ENCODE results near the gene THBS2.

DNA sequence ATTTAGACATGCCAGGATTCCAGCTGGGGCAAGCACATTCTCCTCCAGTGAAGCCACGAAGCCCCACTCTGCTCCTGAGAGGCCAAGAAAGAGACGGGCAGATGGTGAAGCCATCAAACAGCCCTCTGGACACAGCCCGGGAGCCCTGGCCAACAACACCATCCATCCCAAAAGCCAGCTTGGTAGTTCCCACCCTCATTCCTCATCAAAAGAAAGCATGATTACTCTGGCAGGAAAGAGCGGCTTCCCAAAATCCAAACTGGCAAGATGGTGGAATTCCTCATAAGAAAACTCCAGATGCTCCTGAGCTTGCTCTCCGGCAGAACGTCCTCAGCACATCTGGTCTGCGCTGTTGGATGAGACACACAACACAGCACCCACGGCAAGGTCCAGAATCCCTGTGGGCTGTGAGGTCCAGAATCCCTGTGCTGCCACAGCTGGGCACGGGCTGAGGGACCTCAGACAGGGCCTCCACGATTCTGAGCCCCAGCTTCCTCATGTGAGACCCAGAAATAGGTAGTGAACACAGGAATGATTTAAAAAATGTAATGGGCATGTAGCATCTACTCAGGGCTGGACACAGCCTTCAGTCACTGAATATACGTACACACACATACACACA lies 52.6 kb downstream of the THBS2 start:
- TF ChIP-seq, protein P1, sequence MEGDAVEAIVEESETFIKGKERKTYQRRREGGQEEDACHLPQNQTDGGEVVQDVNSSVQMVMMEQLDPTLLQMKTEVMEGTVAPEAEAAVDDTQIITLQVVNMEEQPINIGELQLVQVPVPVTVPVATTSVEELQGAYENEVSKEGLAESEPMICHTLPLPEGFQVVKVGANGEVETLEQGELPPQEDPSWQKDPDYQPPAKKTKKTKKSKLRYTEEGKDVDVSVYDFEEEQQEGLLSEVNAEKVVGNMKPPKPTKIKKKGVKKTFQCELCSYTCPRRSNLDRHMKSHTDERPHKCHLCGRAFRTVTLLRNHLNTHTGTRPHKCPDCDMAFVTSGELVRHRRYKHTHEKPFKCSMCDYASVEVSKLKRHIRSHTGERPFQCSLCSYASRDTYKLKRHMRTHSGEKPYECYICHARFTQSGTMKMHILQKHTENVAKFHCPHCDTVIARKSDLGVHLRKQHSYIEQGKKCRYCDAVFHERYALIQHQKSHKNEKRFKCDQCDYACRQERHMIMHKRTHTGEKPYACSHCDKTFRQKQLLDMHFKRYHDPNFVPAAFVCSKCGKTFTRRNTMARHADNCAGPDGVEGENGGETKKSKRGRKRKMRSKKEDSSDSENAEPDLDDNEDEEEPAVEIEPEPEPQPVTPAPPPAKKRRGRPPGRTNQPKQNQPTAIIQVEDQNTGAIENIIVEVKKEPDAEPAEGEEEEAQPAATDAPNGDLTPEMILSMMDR (conservative IDR thresholded peaks at IDR 0.05 in 1 of 2, IDR thresholded peaks at IDR 0.05 in 1 of 2; ENCODE audit: low read depth in 1 of 2, low read length in 2 of 2) = no peak
- TF ChIP-seq EZH2 (IDR thresholded peaks at IDR 0.05; ENCODE audit: low read length, missing control alignments) = no peak

Data from fibroblast of lung (primary cell).